ENCODE data around the gene CHD9NB. TPM values are rescaled to one million over a fixed set of nuclear protein-coding genes. Genes with fewer than 3 reads are reported as not detected.

Gene CHD9NB
- polyA plus RNA-seq, 2 donors: 3.4 to 9.4 TPM

- Histone ChIP-seq H3K27ac (ENCODE audit: low read depth in 2 of 2, low read length in 1 of 2) (peak overlapping the region; percentile 40 to 70), H3K9me3 (ENCODE audit: control insufficient read depth in 2 of 2, insufficient read depth in 1 of 2, low read depth in 1 of 2, low read length in 1 of 2) (no peaks in the 10 kb centered on the region), H3K4me3 (ENCODE audit: low read depth in 1 of 2, low read length in 2 of 2) (no peak overlapping the region), H3K27me3 (ENCODE audit: control insufficient read depth in 1 of 2, insufficient read depth in 2 of 2, low read length in 2 of 2) (no peaks in the 10 kb centered on the region), H3K36me3 (ENCODE audit: control insufficient read depth in 2 of 2, insufficient read depth in 2 of 2, low read length in 1 of 2) (no peaks in the 10 kb centered on the region), H3K4me1 (ENCODE audit: control insufficient read depth in 2 of 2, insufficient read depth in 2 of 2, low read length in 1 of 2) (peaks cover 2 to 8% of the 10 kb centered on the region in 2 donors)
- WGBS, 2 donors: 89 to 92% methylated on average over 5 of the region's 5 CpGs
Measured at GRCh38 chr16:53061256-53061655, 8.6 kb upstream of the CHD9NB start.

GRCh38 chr16:53059672-53060071 lies 7.0 kb upstream of the CHD9NB start:
- Histone ChIP-seq H3K4me1 (ENCODE audit: control insufficient read depth in 2 of 2, insufficient read depth in 2 of 2, low read length in 1 of 2) (peaks cover 2 to 8% of the 10 kb centered on the region in 2 donors), H3K36me3 (ENCODE audit: control insufficient read depth in 2 of 2, insufficient read depth in 2 of 2, low read length in 1 of 2) (no peaks in the 10 kb centered on the region), H3K9me3 (ENCODE audit: control insufficient read depth in 2 of 2, insufficient read depth in 1 of 2, low read depth in 1 of 2, low read length in 1 of 2) (no peaks in the 10 kb centered on the region), H3K4me3 (ENCODE audit: low read depth in 1 of 2, low read length in 2 of 2) (no peak overlapping the region), H3K27ac (ENCODE audit: low read depth in 2 of 2, low read length in 1 of 2) (no peak overlapping the region), H3K27me3 (ENCODE audit: control insufficient read depth in 1 of 2, insufficient read depth in 2 of 2, low read length in 2 of 2) (no peaks in the 10 kb centered on the region)
- WGBS, 2 donors: 87 to 91% methylated on average over 7 of the region's 7 CpGs

GRCh38 chr16:53058882-53059281 lies 6.2 kb upstream of the CHD9NB start:
- 80 to 84% methylated on average over 5 of the region's 5 CpGs for WGBS, 2 donors
- Histone ChIP-seq H3K27me3 (ENCODE audit: control insufficient read depth in 1 of 2, insufficient read depth in 2 of 2, low read length in 2 of 2) (no peaks in the 10 kb centered on the region), H3K4me1 (ENCODE audit: control insufficient read depth in 2 of 2, insufficient read depth in 2 of 2, low read length in 1 of 2) (peaks cover 5 to 12% of the 10 kb centered on the region in 2 donors), H3K36me3 (ENCODE audit: control insufficient read depth in 2 of 2, insufficient read depth in 2 of 2, low read length in 1 of 2) (no peaks in the 10 kb centered on the region), H3K4me3 (ENCODE audit: low read depth in 1 of 2, low read length in 2 of 2) (no peak overlapping the region), H3K9me3 (ENCODE audit: control insufficient read depth in 2 of 2, insufficient read depth in 1 of 2, low read depth in 1 of 2, low read length in 1 of 2) (no peaks in the 10 kb centered on the region), H3K27ac (ENCODE audit: low read depth in 2 of 2, low read length in 1 of 2) (no peak overlapping the region)

GRCh38 chr16:53058441-53058840 lies 5.7 kb upstream of the CHD9NB start:
- 69 to 75% methylated on average over 5 of the region's 5 CpGs for WGBS, 2 donors
- no peaks in the 10 kb centered on the region for H3K27me3 ChIP-seq (ENCODE audit: control insufficient read depth in 1 of 2, insufficient read depth in 2 of 2, low read length in 2 of 2)
- H3K36me3 ChIP-seq (ENCODE audit: control insufficient read depth in 2 of 2, insufficient read depth in 2 of 2, low read length in 1 of 2): no peaks in the 10 kb centered on the region
- H3K9me3 ChIP-seq (ENCODE audit: control insufficient read depth in 2 of 2, insufficient read depth in 1 of 2, low read depth in 1 of 2, low read length in 1 of 2): no peaks in the 10 kb centered on the region
- peaks cover 5 to 12% of the 10 kb centered on the region in 2 donors for H3K4me1 ChIP-seq (ENCODE audit: control insufficient read depth in 2 of 2, insufficient read depth in 2 of 2, low read length in 1 of 2)
- H3K27ac ChIP-seq (ENCODE audit: low read depth in 2 of 2, low read length in 1 of 2): no peak overlapping the region
- no peak overlapping the region for H3K4me3 ChIP-seq (ENCODE audit: low read depth in 1 of 2, low read length in 2 of 2)

GRCh38 chr16:53057658-53058057 lies 5.0 kb upstream of the CHD9NB start:
- H3K4me1 ChIP-seq (ENCODE audit: control insufficient read depth in 2 of 2, insufficient read depth in 2 of 2, low read length in 1 of 2): peaks cover 5 to 12% of the 10 kb centered on the region in 2 donors
- WGBS, 2 donors: 87 to 88% methylated on average over 8 of the region's 8 CpGs
- H3K4me3 ChIP-seq (ENCODE audit: low read depth in 1 of 2, low read length in 2 of 2): no peak overlapping the region
- no peaks in the 10 kb centered on the region for H3K9me3 ChIP-seq (ENCODE audit: control insufficient read depth in 2 of 2, insufficient read depth in 1 of 2, low read depth in 1 of 2, low read length in 1 of 2)
- no peak overlapping the region for H3K27ac ChIP-seq (ENCODE audit: low read depth in 2 of 2, low read length in 1 of 2)
- H3K36me3 ChIP-seq (ENCODE audit: control insufficient read depth in 2 of 2, insufficient read depth in 2 of 2, low read length in 1 of 2): no peaks in the 10 kb centered on the region
- H3K27me3 ChIP-seq (ENCODE audit: control insufficient read depth in 1 of 2, insufficient read depth in 2 of 2, low read length in 2 of 2): no peaks in the 10 kb centered on the region

- Histone ChIP-seq H3K4me1 (ENCODE audit: control insufficient read depth in 2 of 2, insufficient read depth in 2 of 2, low read length in 1 of 2) (peaks cover 3 to 7% of the 10 kb centered on the region in 2 donors), H3K9me3 (ENCODE audit: control insufficient read depth in 2 of 2, insufficient read depth in 1 of 2, low read depth in 1 of 2, low read length in 1 of 2) (no peaks in the 10 kb centered on the region), H3K4me3 (ENCODE audit: low read depth in 1 of 2, low read length in 2 of 2) (no peak overlapping the region), H3K36me3 (ENCODE audit: control insufficient read depth in 2 of 2, insufficient read depth in 2 of 2, low read length in 1 of 2) (no peaks in the 10 kb centered on the region), H3K27me3 (ENCODE audit: control insufficient read depth in 1 of 2, insufficient read depth in 2 of 2, low read length in 2 of 2) (no peaks in the 10 kb centered on the region), H3K27ac (ENCODE audit: low read depth in 2 of 2, low read length in 1 of 2) (peak overlapping the region in 1 of 2 donors; percentile 89)
- WGBS, 2 donors: 69 to 75% methylated on average over 8 of the region's 8 CpGs
Measured at GRCh38 chr16:53056392-53056881, 3.7 kb upstream of the CHD9NB start.

- H3K27ac ChIP-seq (ENCODE audit: low read depth in 2 of 2, low read length in 1 of 2): peak overlapping the region; percentile 89 to 91
- peaks cover 3 to 7% of the 10 kb centered on the region in 2 donors for H3K4me1 ChIP-seq (ENCODE audit: control insufficient read depth in 2 of 2, insufficient read depth in 2 of 2, low read length in 1 of 2)
- H3K27me3 ChIP-seq (ENCODE audit: control insufficient read depth in 1 of 2, insufficient read depth in 2 of 2, low read length in 2 of 2): no peaks in the 10 kb centered on the region
- H3K9me3 ChIP-seq (ENCODE audit: control insufficient read depth in 2 of 2, insufficient read depth in 1 of 2, low read depth in 1 of 2, low read length in 1 of 2): no peaks in the 10 kb centered on the region
- WGBS, 2 donors: 30 to 31% methylated on average over 10 of the region's 10 CpGs
- peak overlapping the region; percentile 76 to 81 for H3K4me3 ChIP-seq (ENCODE audit: low read depth in 1 of 2, low read length in 2 of 2)
- no peaks in the 10 kb centered on the region for H3K36me3 ChIP-seq (ENCODE audit: control insufficient read depth in 2 of 2, insufficient read depth in 2 of 2, low read length in 1 of 2)
Measured at GRCh38 chr16:53055541-53056391, 3.1 kb upstream of the CHD9NB start.

GRCh38 chr16:53054670-53055485 lies 2.2 kb upstream of the CHD9NB start, which contains the start of gene CHD9:
Gene CHD9, plus strand, starts transcription at chr16:53054991. Its CDS starts 101,099 bp downstream, at chr16:53156090.
- peak within 1 kb of the TSS; percentile 89 to 91 for H3K27ac ChIP-seq (ENCODE audit: low read depth in 2 of 2, low read length in 1 of 2)
- H3K36me3 ChIP-seq (ENCODE audit: control insufficient read depth in 2 of 2, insufficient read depth in 2 of 2, low read length in 1 of 2): no peaks in the 10 kb centered on the region
- no peaks in the 10 kb centered on the region for H3K27me3 ChIP-seq (ENCODE audit: control insufficient read depth in 1 of 2, insufficient read depth in 2 of 2, low read length in 2 of 2)
- WGBS, 2 donors: 0 to 1% methylated on average over 61 to 62 of the region's 62 CpGs
- H3K9me3 ChIP-seq (ENCODE audit: control insufficient read depth in 2 of 2, insufficient read depth in 1 of 2, low read depth in 1 of 2, low read length in 1 of 2): no peaks in the 10 kb centered on the region
- H3K4me3 ChIP-seq (ENCODE audit: low read depth in 1 of 2, low read length in 2 of 2): peak within 1 kb of the TSS; percentile 76 to 81
- peaks cover 3 to 7% of the 10 kb centered on the region in 2 donors for H3K4me1 ChIP-seq (ENCODE audit: control insufficient read depth in 2 of 2, insufficient read depth in 2 of 2, low read length in 1 of 2)

- Histone ChIP-seq H3K4me3 (ENCODE audit: low read depth in 1 of 2, low read length in 2 of 2) (peak overlapping the region; percentile 76 to 81), H3K4me1 (ENCODE audit: control insufficient read depth in 2 of 2, insufficient read depth in 2 of 2, low read length in 1 of 2) (peaks cover 3 to 7% of the 10 kb centered on the region in 2 donors)
Measured at GRCh38 chr16:53053967-53054669, 1.4 kb upstream of the CHD9NB start.

More at GRCh38 chr16:53053967-53054669, 1.4 kb upstream of the CHD9NB start:
- Histone ChIP-seq H3K9me3 (ENCODE audit: control insufficient read depth in 2 of 2, insufficient read depth in 1 of 2, low read depth in 1 of 2, low read length in 1 of 2) (no peaks in the 10 kb centered on the region), H3K36me3 (ENCODE audit: control insufficient read depth in 2 of 2, insufficient read depth in 2 of 2, low read length in 1 of 2) (no peaks in the 10 kb centered on the region), H3K27ac (ENCODE audit: low read depth in 2 of 2, low read length in 1 of 2) (peak overlapping the region; percentile 62 to 80), H3K27me3 (ENCODE audit: control insufficient read depth in 1 of 2, insufficient read depth in 2 of 2, low read length in 2 of 2) (no peaks in the 10 kb centered on the region)
- 48% methylated on average over 13 of the region's 13 CpGs for WGBS, 2 donors

All from esophagus (tissue), 2 donors.